PC-3 (cell line): Measurements from ENCODE around the gene PNP.

Experiments
- CTCF ChIP-seq: fragments of 300-600 bp; sonication (generic); conservative IDR thresholded peaks from 2 replicates; pipeline ENCODE4 v1.5.1; 2017; ENCODE audit warnings: antibody characterized with exemption, low read depth, mild to moderate bottlenecking, low read length
- EZH2phosphoT487 ChIP-seq: fragments of 300-600 bp; sonication (generic); IDR thresholded peaks from 2 replicates; pipeline ENCODE4 v1.6.1; 2018; ENCODE audit warnings: mild to moderate bottlenecking, antibody characterized with exemption, low read length, borderline replicate concordance

DNA sequence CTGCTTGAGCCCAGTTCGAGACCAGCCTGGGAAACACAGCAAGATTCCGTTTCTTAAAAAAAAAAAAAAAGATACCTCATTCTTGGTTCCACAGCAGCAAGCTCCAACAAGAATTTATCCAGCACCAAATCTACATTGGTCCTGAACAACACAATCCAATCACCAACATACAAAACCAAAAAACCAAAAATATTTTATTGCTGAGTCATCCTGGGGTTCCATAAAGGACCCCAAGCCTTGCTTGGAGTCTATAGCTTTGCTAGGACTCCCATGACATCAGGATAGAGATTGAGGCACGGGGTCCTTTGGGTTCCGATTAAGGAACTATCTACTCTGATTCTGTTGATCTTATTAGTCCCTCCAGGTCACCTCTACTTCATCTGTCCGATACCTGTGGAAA lies 22.3 kb upstream of the PNP start:
- no peak for TF ChIP-seq EZH2phosphoT487
- no peak for TF ChIP-seq CTCF
